Upper lobe of left lung (tissue), 4 donors: Measurements from ENCODE around the gene FBXL20.

Experiments
- CTCF ChIP-seq, 6 experiments: fragments of 450-650 bp in 4 of 6; fragments of 200-600 bp in 2 of 6; sonication (generic) in 2 of 6; IDR thresholded peaks; one replicate each; pipeline ENCODE4 v1.5.1; 2016 to 2019; ENCODE audit warnings: antibody characterized with exemption in 6 of 6
- EP300 ChIP-seq, 4 donors: sonication (generic); formaldehyde crosslinking; IDR thresholded peaks; one replicate each; pipeline ENCODE4 v1.5.1; 2017; ENCODE audit warnings: antibody characterized with exemption in 4 of 4, control low read depth in 2 of 4
- POLR2AphosphoS5 ChIP-seq, 2 donors: sonication (generic); formaldehyde crosslinking; IDR thresholded peaks; one replicate each; pipeline ENCODE4 v1.5.1; 2017; ENCODE audit warnings: antibody characterized with exemption in 2 of 2

GRCh38 chr17:39246274-39246673 lies 155.2 kb downstream of the FBXL20 start:
- TF ChIP-seq CTCF (IDR thresholded peaks at IDR 0.05), result no peak
- TF ChIP-seq EP300 (IDR thresholded peaks at IDR 0.05), result no peak
- TF ChIP-seq POLR2AphosphoS5 (IDR thresholded peaks at IDR 0.05), result no peak
